Measurements from ENCODE around the gene OR10J4.

OR10J4 gene

GRCh38 chr1:159473335-159473734, 41.3 kb downstream of the OR10J4 start:
- TF ChIP-seq LEF1 (IDR thresholded peaks at IDR 0.05; ENCODE audit: borderline replicate concordance) (no peak), FOXK2 (IDR thresholded peaks at IDR 0.05) (no peak), BHLHE40 (IDR thresholded peaks at IDR 0.05; ENCODE audit: borderline replicate concordance) (no peak), L3MBTL2 (conservative IDR thresholded peaks at IDR 0.05) (no peak), SUZ12 (IDR thresholded peaks at IDR 0.05) (no peak)
- no peak for DNase-seq (ENCODE audit: extremely low spot score)
- POLR2A ChIA-PET = no interaction called here
- CTCF ChIA-PET = no interaction called here

- ChIA-PET CTCF (no interaction called here), POLR2A (no interaction called here)
- no peak for TF ChIP-seq L3MBTL2 (conservative IDR thresholded peaks at IDR 0.05)
- TF ChIP-seq FOXK2 (IDR thresholded peaks at IDR 0.05) = no peak
- TF ChIP-seq SP1 (IDR thresholded peaks at IDR 0.05) = no peak
- TF ChIP-seq ARNT (IDR thresholded peaks at IDR 0.05) = no peak
- TF ChIP-seq HDGF (IDR thresholded peaks at IDR 0.05; ENCODE audit: borderline replicate concordance) = no peak
- no peak for TF ChIP-seq SUZ12 (IDR thresholded peaks at IDR 0.05)
- no peak for TF ChIP-seq FOXA1 (IDR thresholded peaks at IDR 0.05)
- no peak for TF ChIP-seq TARDBP (IDR thresholded peaks at IDR 0.05)
- TF ChIP-seq ZNF384 (IDR thresholded peaks at IDR 0.05) = no peak
- no peak for TF ChIP-seq NFRKB (IDR thresholded peaks at IDR 0.05)
- no peak for TF ChIP-seq CTBP1 (IDR thresholded peaks at IDR 0.05; ENCODE audit: borderline replicate concordance)
- no peak for TF ChIP-seq PKNOX1 (IDR thresholded peaks at IDR 0.05)
- no peak for TF ChIP-seq LEF1 (IDR thresholded peaks at IDR 0.05; ENCODE audit: borderline replicate concordance)
- no peak for TF ChIP-seq BHLHE40 (IDR thresholded peaks at IDR 0.05; ENCODE audit: borderline replicate concordance)
- DNase-seq (ENCODE audit: extremely low spot score) = no peak
Measured at GRCh38 chr1:159474926-159475325, 42.9 kb downstream of the OR10J4 start.

Data from HEK293T (cell line).